HEK293T (cell line): Measurements from ENCODE around the gene CAMK1.

Experiments used
- ARNT ChIP-seq: fragments of 450-650 bp; IDR thresholded peaks from 2 replicates; pipeline ENCODE4 v1.6.1; 2017; ENCODE audit warnings: mild to moderate bottlenecking
- BHLHE40 ChIP-seq: fragments of 450-650 bp; IDR thresholded peaks from 2 replicates; pipeline ENCODE4 v1.6.1; 2016; ENCODE audit warnings: mild to moderate bottlenecking, moderate library complexity, borderline replicate concordance
- CTBP1 ChIP-seq: fragments of 450-650 bp; IDR thresholded peaks from 2 replicates; pipeline ENCODE4 v1.6.1; 2016; ENCODE audit warnings: borderline replicate concordance
- ELF4 ChIP-seq: fragments of 450-650 bp; IDR thresholded peaks from 2 replicates; pipeline ENCODE4 v1.6.1; 2017; ENCODE audit warnings: antibody characterized with exemption
- FOXK2 ChIP-seq: fragments of 450-650 bp; IDR thresholded peaks from 2 replicates; pipeline ENCODE4 v1.6.1; 2016; ENCODE audit warnings: mild to moderate bottlenecking
- FOXM1 ChIP-seq: fragments of 450-650 bp; IDR thresholded peaks from 2 replicates; pipeline ENCODE4 v1.6.1; 2017; ENCODE audit warnings: mild to moderate bottlenecking, borderline replicate concordance
- HDGF ChIP-seq: fragments of 450-650 bp; IDR thresholded peaks from 2 replicates; pipeline ENCODE4 v1.6.1; 2017; ENCODE audit warnings: antibody characterized with exemption, borderline replicate concordance
- LEF1 ChIP-seq: fragments of 450-650 bp; IDR thresholded peaks from 2 replicates; pipeline ENCODE4 v1.6.1; 2017; ENCODE audit warnings: mild to moderate bottlenecking, borderline replicate concordance
- NFRKB ChIP-seq: fragments of 450-650 bp; IDR thresholded peaks from 2 replicates; pipeline ENCODE4 v1.6.1; 2016; ENCODE audit warnings: mild to moderate bottlenecking, moderate library complexity
- SP1 ChIP-seq: fragments of 450-650 bp; IDR thresholded peaks from 2 replicates; pipeline ENCODE4 v1.6.1; 2017
- SUZ12 ChIP-seq: fragments of 450-650 bp; IDR thresholded peaks from 2 replicates; pipeline ENCODE4 v1.6.1; 2016; ENCODE audit warnings: mild to moderate bottlenecking
- TARDBP ChIP-seq: fragments of 450-650 bp; IDR thresholded peaks from 2 replicates; pipeline ENCODE4 v1.6.1; 2016
- ZNF384 ChIP-seq: fragments of 450-650 bp; IDR thresholded peaks from 2 replicates; pipeline ENCODE4 v1.6.1; 2016
- TF ChIP-seq, protein P1 (sequence below): fragments of 450-650 bp; IDR thresholded peaks from 2 replicates; pipeline ENCODE4 v1.6.1; 2016

DNA sequence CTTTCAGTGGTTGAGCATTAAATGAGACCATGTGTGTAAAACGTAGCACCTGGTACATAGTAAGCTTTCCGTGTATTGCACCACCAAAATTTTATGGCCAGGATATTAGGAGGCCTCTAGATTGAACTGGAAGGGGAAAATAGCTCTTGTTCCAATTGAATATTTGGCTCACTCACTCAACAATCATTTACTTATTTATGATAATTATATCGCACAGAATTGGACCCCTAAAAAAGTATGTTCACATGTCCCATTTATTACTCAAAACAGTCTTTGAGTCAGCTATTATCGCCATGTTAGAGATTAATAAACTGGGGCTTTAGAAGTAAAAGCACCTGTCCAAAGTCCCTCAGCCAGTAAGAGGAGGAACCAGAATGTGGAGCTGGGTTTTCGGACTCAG lies 35.2 kb upstream of the CAMK1 start:
- TF ChIP-seq HDGF (no peak), SP1 (no peak), CTBP1 (no peak), ELF4 (no peak), FOXK2 (no peak), ARNT (no peak), LEF1 (no peak), FOXM1 (no peak), BHLHE40 (no peak), ZNF384 (no peak), NFRKB (no peak), SUZ12 (no peak), TARDBP (no peak)
- TF ChIP-seq, protein P1, sequence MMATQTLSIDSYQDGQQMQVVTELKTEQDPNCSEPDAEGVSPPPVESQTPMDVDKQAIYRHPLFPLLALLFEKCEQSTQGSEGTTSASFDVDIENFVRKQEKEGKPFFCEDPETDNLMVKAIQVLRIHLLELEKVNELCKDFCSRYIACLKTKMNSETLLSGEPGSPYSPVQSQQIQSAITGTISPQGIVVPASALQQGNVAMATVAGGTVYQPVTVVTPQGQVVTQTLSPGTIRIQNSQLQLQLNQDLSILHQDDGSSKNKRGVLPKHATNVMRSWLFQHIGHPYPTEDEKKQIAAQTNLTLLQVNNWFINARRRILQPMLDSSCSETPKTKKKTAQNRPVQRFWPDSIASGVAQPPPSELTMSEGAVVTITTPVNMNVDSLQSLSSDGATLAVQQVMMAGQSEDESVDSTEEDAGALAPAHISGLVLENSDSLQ, result no peak
